Mesenchymal stem cell (in vitro differentiated cells and primary cell): Measurements from ENCODE around the gene SEPTIN1.
"Not testable (repeated sequence)": the region's sequence is repeated elsewhere in the genome, so short reads cannot be mapped to it uniquely, and the experiment has no call there.

Source experiments
- DNase-seq: peaks from one replicate; pipeline ENCODE4 v3.0.0-alpha.2; 2013
- H2AFZ ChIP-seq: one replicate; pipeline ENCODE4 v1.6.1; 2013; ENCODE audit warnings: low read depth, mild to moderate bottlenecking, control low read depth, inconsistent platforms, low read length, moderate library complexity
- H2AK5ac ChIP-seq: 2 replicates; pipeline ENCODE4 v1.6.1; 2013; ENCODE audit warnings: low read length, moderate library complexity, mild to moderate bottlenecking, inconsistent platforms; ENCODE audit not compliant: severe bottlenecking
- H2BK120ac ChIP-seq: one replicate; pipeline ENCODE4 v1.6.1; 2013; ENCODE audit warnings: low read depth, mild to moderate bottlenecking, inconsistent platforms, low read length, moderate library complexity
- H2BK12ac ChIP-seq, 2 experiments: one replicate each; pipeline ENCODE4 v1.6.1; 2013; ENCODE audit warnings: inconsistent platforms in 2 of 2, low read length in 2 of 2, mild to moderate bottlenecking in 2 of 2, moderate library complexity in 2 of 2, control low read depth in 1 of 2
- H2BK15ac ChIP-seq: one replicate; pipeline ENCODE4 v1.6.1; 2013; ENCODE audit warnings: mild to moderate bottlenecking, low read depth, inconsistent platforms; ENCODE audit not compliant: poor library complexity, severe bottlenecking
- H2BK5ac ChIP-seq: 2 replicates; pipeline ENCODE4 v1.6.1; 2013; ENCODE audit warnings: low read depth, mild to moderate bottlenecking, low read length, control low read depth, inconsistent platforms; ENCODE audit not compliant: poor library complexity, severe bottlenecking
- H3K14ac ChIP-seq, 2 experiments: one replicate each; pipeline ENCODE4 v1.6.1; 2013; ENCODE audit warnings: inconsistent platforms in 2 of 2, low read length in 2 of 2, control low read depth in 1 of 2, mild to moderate bottlenecking in 1 of 2, moderate library complexity in 1 of 2
- H3K18ac ChIP-seq, 2 experiments: one replicate each; pipeline ENCODE4 v1.6.1; 2013; ENCODE audit warnings: inconsistent platforms in 2 of 2, low read length in 2 of 2, control low read depth in 1 of 2, low read depth in 1 of 2, mild to moderate bottlenecking in 1 of 2
- H3K23ac ChIP-seq, 2 experiments: one replicate each; pipeline ENCODE4 v1.6.1; 2013; ENCODE audit warnings: inconsistent platforms in 2 of 2, low read length in 2 of 2, mild to moderate bottlenecking in 2 of 2, moderate library complexity in 2 of 2, control low read depth in 1 of 2
- H3K27ac ChIP-seq: 2 replicates; pipeline ENCODE4 v1.5.1; 2013; ENCODE audit warnings: mild to moderate bottlenecking, moderate library complexity, low read length, control low read depth, inconsistent platforms; ENCODE audit not compliant: poor library complexity, severe bottlenecking
- H3K27me3 ChIP-seq, 2 experiments: 2 replicates each; pipeline versions ENCODE4 v1.6.1 to v1.7.0; 2013; ENCODE audit warnings: low read length in 2 of 2, mild to moderate bottlenecking in 2 of 2, moderate library complexity in 2 of 2, control low read depth in 1 of 2, inconsistent platforms in 1 of 2; ENCODE audit not compliant: control insufficient read depth in 1 of 2, insufficient read depth in 1 of 2
- H3K36me3 ChIP-seq, 2 experiments: 2 replicates each; pipeline versions ENCODE4 v1.6.1 to v1.7.0; 2013; ENCODE audit warnings: low read length in 2 of 2, control low read depth in 1 of 2, inconsistent platforms in 1 of 2, low read depth in 1 of 2, mild to moderate bottlenecking in 1 of 2; ENCODE audit not compliant: insufficient read depth in 2 of 2, control insufficient read depth in 1 of 2
- H3K4ac ChIP-seq, 2 experiments: one replicate each; pipeline ENCODE4 v1.6.1; 2013; ENCODE audit warnings: inconsistent platforms in 2 of 2, low read length in 2 of 2, mild to moderate bottlenecking in 2 of 2, moderate library complexity in 2 of 2, control low read depth in 1 of 2, low read depth in 1 of 2
- H3K4me1 ChIP-seq: 2 replicates; pipeline ENCODE4 v1.6.1; 2013; ENCODE audit warnings: low read depth, low read length, control low read depth; ENCODE audit not compliant: control insufficient read depth, insufficient read depth
- H3K4me2 ChIP-seq: 2 replicates; pipeline ENCODE4 v1.6.1; 2013; ENCODE audit warnings: low read length, mild to moderate bottlenecking, inconsistent platforms; ENCODE audit not compliant: poor library complexity, severe bottlenecking
- H3K4me3 ChIP-seq, 2 experiments: 2 replicates each; pipeline versions ENCODE4 v1.5.1 to v1.7.0; 2013; ENCODE audit warnings: low read length in 2 of 2, mild to moderate bottlenecking in 2 of 2, control low read depth in 1 of 2, low read depth in 1 of 2; ENCODE audit not compliant: insufficient read depth in 1 of 2
- H3K79me1 ChIP-seq: replicated peaks from 2 replicates; pipeline ENCODE4 v1.6.1; 2013; ENCODE audit warnings: mild to moderate bottlenecking, control low read depth, low read length, inconsistent platforms; ENCODE audit not compliant: poor library complexity, severe bottlenecking
- H3K9ac ChIP-seq: 2 replicates; pipeline ENCODE4 v1.7.0; 2013; ENCODE audit warnings: mild to moderate bottlenecking, low read length, moderate library complexity
- H3K9me3 ChIP-seq: 2 replicates; pipeline ENCODE4 v1.7.0; 2013; ENCODE audit warnings: mild to moderate bottlenecking, low read length; ENCODE audit not compliant: control insufficient read depth
- H4K8ac ChIP-seq: one replicate; pipeline ENCODE4 v1.6.1; 2013; ENCODE audit warnings: inconsistent platforms, mild to moderate bottlenecking, low read length, moderate library complexity
- H4K91ac ChIP-seq: one replicate; pipeline ENCODE4 v1.6.1; 2013; ENCODE audit warnings: mild to moderate bottlenecking, low read length, inconsistent platforms
- WGBS: methylation state at CpG from one replicate; pipeline ENCODE4 v1.1.7; 2013; ENCODE audit warnings: mixed read lengths; 5-methylcytosine and 5-hydroxymethylcytosine counted together

Gene SEPTIN1

GRCh38 chr16:30340621-30341020, 41.7 kb downstream of the SEPTIN1 start:
- Histone ChIP-seq H3K79me1 (peaks cover 8% of the 10 kb centered on the region), H3K23ac (no peak overlapping the region), H4K8ac (no peak overlapping the region), H2AFZ (no peak overlapping the region), H3K4me1 (peaks cover 8% of the 10 kb centered on the region), H3K9ac (no peak overlapping the region), H3K14ac (no peak overlapping the region), H2BK5ac (no peak overlapping the region), H3K4me2 (no peak overlapping the region), H3K36me3 (peaks cover 0 to 6% of the 10 kb centered on the region in 2 experiments), H2BK120ac (no peak overlapping the region), H3K4ac (no peak overlapping the region), H2AK5ac (no peak overlapping the region), H2BK15ac (no peak overlapping the region), H3K18ac (no peak overlapping the region), H3K27ac (no peak overlapping the region), H3K4me3 (no peak overlapping the region), H4K91ac (peak overlapping the region; percentile 10), H3K27me3 (no peaks in the 10 kb centered on the region), H2BK12ac (no peak overlapping the region), H3K9me3 (no peaks in the 10 kb centered on the region)
- no peak for DNase-seq
- 96% methylated on average over 13 of the region's 13 CpGs for whole genome bisulfite sequencing

DNA sequence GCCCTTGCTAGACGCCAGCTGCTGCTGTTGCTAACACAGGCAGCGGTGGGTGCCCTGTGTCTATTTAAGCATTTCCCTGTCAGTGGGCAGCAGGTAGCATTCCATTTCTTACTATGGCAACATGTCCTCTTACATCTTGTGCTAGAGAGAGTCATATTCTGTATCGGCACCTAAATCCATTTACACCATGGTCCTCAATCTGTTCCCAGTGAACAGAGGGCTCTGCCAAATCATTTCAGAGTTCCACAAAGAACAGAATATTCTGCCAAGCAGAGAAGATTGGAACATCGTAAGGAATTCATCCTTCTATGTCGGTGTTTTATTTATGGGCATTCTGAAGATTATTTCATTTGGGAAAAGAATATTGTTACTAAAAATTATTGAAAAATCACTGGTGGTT, 43.6 kb downstream of the SEPTIN1 start:
- not testable (repeated sequence) for H3K18ac ChIP-seq, H4K91ac ChIP-seq, DNase-seq, H3K79me1 ChIP-seq, H3K27me3 ChIP-seq, H3K23ac ChIP-seq, H3K27ac ChIP-seq, H3K4me1 ChIP-seq, H4K8ac ChIP-seq, H2BK120ac ChIP-seq, H3K36me3 ChIP-seq, H3K14ac ChIP-seq, H2AFZ ChIP-seq, H2BK5ac ChIP-seq, H3K9me3 ChIP-seq, H2BK15ac ChIP-seq, H3K4me2 ChIP-seq, H3K9ac ChIP-seq, H3K4ac ChIP-seq, H2AK5ac ChIP-seq, H3K4me3 ChIP-seq, H2BK12ac ChIP-seq
- 98% methylated on average over 2 of the region's 5 CpGs for WGBS

GRCh38 chr16:30337964-30338357, 44.4 kb downstream of the SEPTIN1 start:
- not testable (repeated sequence) for H2BK5ac ChIP-seq, H3K18ac ChIP-seq, H2BK120ac ChIP-seq, H4K91ac ChIP-seq, H2AK5ac ChIP-seq, H3K79me1 ChIP-seq, H3K4me3 ChIP-seq, H2BK15ac ChIP-seq, H3K9me3 ChIP-seq, H2BK12ac ChIP-seq, DNase-seq, H3K27ac ChIP-seq, H3K23ac ChIP-seq, H3K36me3 ChIP-seq, H3K4ac ChIP-seq, H3K4me1 ChIP-seq, H3K27me3 ChIP-seq, H4K8ac ChIP-seq, H3K14ac ChIP-seq, H3K4me2 ChIP-seq, H3K9ac ChIP-seq, H2AFZ ChIP-seq
- WGBS, result 93% methylated on average over 9 of the region's 10 CpGs

DNA sequence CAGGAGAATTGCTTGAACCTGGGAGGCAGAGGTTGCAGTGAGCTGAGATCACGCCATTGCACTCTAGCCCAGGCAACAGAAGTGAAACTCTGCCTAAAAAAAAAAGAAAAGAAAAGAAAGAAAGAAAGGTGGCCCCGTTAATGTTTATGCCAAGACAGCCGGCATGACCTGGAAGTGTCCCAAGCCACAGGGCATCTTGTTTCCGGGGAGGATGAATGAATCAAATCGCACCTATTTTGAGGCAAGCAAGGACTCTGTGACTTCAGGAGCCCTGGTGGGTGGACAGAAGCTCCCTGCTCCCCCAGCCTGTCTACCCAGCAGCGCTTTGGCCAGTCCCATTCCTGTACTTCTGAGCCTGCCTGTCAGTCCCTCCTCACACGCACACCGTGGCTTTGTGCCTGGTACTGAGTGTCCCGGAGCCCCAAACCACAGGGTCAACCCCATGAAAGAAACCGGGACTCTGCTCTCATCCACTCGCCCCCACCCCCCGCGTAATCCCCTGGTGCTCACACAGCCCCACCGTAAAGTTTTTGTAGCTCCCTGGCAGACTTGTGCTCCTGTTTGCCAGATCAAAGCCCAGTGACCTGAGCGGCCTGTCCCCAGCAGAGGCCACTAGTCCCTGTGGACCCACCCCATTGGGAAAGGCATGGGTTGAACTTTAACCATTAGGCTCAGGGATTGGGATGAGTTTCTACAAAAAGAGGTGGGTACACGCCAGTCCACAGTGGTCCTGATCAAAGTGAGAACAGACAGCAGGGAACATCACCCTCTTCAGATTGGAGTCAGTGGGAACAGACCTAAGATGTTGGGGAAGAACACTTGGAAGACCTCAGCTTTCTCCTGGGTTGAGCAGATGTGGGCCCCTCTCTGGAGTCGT, 46.5 kb downstream of the SEPTIN1 start:
- Histone ChIP-seq H3K4me2 (peak overlapping the region; percentile 54), H2BK120ac (no peak overlapping the region), H3K79me1 (peaks cover 8% of the 10 kb centered on the region), H3K27me3 (no peaks in the 10 kb centered on the region), H3K14ac (no peak overlapping the region), H3K9ac (peak overlapping the region; percentile 82), H2AFZ (no peak overlapping the region), H4K8ac (no peak overlapping the region), H3K9me3 (no peaks in the 10 kb centered on the region), H3K4ac (peak overlapping the region in 1 of 2 experiments; percentile 37), H3K18ac (peak overlapping the region in 1 of 2 experiments; percentile 48), H3K4me3 (peak overlapping the region; percentile 12 to 79), H3K36me3 (peaks cover 0 to 2% of the 10 kb centered on the region in 2 experiments), H2BK15ac (no peak overlapping the region), H2BK12ac (peak overlapping the region in 1 of 2 experiments; percentile 42), H2AK5ac (no peak overlapping the region), H4K91ac (no peak overlapping the region), H3K23ac (peak overlapping the region in 1 of 2 experiments; percentile 40), H3K4me1 (peaks cover 7% of the 10 kb centered on the region), H3K27ac (peak overlapping the region; percentile 39), H2BK5ac (no peak overlapping the region)
- DNase-seq, result no peak
- 65% methylated on average over 17 of the region's 17 CpGs for WGBS
